SIG-M5 (cell line): Measurements from ENCODE around the gene LSP1.

Experiments
- DNase-seq: peaks from one replicate; lab custom pipeline; 2025; lab: John Stamatoyannopoulos, UW

LSP1 gene

DNA sequence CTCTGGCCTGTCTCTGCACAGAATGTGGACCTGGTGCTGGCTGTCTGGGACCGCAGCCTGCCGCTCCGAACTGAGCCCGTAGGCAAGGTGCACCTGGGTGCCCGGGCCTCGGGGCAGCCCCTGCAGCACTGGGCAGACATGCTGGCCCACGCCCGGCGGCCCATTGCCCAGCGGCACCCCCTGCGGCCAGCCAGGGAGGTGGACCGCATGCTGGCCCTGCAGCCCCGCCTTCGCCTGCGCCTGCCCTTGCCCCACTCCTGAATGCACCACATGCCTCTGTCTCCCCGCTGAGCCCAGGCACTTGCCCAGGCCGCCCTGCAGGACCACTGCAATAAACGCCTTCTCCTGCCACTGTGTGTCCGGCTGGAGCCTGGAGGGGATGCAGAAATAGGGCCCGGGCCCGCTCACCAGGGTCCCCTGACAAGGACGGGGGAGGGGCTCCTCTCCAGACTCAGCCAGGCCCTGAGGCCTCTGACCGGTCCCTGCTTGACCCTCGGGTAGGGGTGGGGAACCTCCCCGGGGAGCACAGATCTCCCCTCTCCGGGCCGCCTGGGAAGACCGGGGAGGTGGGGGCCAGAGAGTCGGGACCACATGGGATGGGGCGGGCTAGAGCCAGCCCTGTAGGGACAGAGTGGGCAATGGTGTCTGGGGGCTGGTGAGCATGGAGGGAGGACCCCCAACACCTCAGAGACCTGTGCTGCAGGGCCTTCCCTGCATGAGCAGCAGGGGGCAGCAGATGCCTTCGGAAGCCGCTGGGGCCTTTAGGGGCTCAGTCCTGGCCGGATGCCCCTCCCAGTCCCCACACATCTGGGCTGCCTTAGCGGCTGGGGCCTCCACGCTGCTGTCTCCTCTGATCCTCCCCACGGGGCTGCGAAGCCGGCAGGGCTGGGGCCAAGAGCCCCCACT, 15.5 kb upstream of the LSP1 start:
- no peak for DNase-seq

GRCh38 chr11:1838077-1838425, 14.8 kb upstream of the LSP1 start:
- no peak for DNase-seq

- DNase-seq: no peak
These were observed 14.3 kb upstream of the LSP1 start, which contains the start of gene TNNI2 for GRCh38 chr11:1838426-1839144. TSS of gene TNNI2 (plus strand) at chr11:1838981. CDS start at chr11:1839697, 716 bp downstream.

DNA sequence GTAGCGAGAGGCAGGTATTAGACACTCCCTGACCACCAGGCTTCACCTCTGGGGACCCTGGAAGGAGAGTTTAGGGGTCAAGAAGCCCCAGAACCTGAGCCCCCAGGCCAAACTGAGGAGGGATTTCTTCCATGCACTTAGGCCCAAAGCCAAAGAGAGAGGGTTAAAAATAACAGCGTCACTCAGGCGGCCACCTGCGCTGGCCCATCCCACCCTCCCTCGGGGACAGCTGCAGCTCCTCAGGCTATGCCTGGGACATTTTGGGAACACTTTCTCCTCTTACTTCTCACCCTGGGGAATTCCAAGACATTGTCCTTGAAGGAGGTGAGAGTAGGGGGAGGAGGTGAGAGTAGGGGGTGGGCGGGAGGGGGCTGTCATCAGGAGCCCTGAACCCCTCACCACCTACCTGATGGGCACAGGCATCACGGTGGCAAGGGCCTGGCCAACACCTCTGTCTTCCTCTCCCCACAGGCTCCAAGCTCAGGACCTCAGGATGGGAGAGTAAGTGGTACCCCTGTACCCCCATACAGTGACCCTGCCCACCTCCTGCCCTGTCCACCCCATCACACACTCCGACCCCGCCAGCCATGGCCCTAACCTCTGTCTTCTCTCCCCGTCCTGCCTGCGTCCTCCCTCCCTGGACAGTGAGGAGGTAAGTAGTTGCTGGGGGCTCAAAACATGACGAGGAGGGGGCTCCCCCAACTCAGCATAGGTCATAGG, 13.5 kb upstream of the LSP1 start:
- no peak for DNase-seq

GRCh38 chr11:1839924-1840779, 12.7 kb upstream of the LSP1 start:
- no peak for DNase-seq

- DNase-seq: no peak
These were observed 12.0 kb upstream of the LSP1 start for GRCh38 chr11:1840780-1841480.

DNA sequence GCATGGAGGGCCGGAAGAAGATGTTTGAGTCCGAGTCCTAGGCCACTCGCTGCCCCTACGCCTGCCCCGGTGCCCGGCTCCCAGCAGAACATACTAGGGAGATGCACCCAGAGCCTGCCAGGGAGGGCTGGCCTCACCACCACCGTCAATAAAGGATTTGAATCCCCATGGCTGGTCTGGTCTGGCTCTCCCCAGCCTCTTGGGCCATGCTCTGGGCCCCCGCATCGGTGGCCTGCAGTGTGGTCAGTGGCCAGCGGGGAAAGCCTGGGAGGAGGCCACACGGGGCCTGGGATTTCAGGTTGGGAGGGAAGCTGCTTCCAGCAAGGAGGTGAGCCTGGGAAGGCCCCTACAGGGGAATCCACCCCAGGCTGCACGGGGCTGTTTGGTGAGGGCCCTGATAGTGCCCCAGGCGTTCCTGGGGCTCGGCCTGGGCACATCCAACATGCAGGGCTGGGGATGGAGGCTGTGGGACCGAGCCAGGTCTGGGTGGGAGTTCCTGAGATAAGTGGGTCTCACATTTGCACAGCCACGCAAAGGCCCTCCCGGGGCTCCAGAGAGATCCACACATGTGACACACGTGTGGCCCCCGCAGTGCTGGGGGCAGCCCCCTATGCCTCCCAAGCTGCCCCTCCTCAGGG, 11.3 kb upstream of the LSP1 start:
- DNase-seq: no peak

DNA sequence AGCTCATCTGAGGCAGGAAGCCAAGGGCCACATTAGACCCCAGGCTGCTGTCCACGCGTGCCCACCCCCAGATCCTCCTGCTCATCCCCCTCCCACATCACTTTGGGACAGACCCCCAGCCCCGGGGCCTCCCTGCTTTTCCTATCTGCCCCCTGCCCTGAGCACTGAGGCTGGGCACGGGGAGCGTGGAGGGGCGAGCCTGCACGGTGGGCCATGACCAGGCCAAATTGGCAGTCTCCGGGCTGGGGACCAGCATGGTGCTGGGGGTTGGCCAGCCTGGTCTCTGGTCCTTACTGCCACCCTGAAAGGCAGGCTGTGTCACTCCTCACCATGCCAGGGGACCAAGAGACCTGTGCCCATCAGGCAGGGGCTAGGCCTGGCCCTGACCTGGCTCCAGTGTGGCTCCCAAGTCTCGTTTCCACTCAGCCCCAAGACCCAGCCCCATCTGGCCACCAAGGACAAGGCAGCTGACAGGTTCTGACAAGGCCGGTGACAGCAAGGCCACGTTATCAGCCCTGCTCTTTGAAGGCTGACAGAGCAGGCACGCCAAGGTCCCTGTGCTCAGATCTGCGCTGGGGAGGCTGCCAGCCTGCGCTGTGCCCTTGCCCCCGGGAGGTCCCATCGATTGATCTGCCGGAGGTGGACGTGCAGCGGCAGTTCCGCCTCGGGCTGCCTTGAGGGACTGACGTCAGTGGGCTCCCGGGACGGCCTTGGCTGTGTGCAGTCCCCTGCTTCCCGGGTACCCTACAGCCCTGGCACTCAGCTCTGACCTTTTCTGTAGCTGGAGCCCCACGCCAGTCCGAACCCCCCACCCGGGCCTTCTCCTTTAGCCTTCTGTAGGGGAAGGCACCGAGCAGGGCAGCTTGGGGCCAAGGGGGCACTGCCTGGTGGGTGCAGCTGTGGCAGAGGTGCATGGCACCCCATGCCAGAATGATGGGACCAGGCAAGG, 10.5 kb upstream of the LSP1 start:
- DNase-seq: no peak

- DNase-seq: no peak
These were observed 9.8 kb upstream of the LSP1 start for GRCh38 chr11:1843098-1843473.

DNA sequence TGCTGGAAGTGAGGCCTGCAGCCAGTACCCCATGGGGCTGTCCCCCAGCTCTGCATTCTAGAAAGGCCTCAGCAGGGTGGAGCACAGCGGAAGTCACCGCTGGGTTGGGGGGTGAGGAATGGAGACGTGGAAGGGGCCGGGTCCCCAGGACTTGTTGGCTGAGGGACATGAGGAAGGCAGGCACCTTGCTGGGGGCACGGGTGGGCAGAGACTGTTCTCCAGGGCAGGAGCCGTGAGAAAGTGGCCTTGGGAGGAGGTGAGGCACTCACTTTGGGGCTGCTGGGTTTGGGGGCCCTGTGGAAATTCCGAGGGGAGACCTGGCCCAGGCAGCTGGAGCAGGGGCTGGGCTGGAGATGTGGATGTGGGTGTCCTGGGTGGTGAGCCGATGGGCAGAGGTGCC, 9.1 kb upstream of the LSP1 start:
- DNase-seq: no peak

DNA sequence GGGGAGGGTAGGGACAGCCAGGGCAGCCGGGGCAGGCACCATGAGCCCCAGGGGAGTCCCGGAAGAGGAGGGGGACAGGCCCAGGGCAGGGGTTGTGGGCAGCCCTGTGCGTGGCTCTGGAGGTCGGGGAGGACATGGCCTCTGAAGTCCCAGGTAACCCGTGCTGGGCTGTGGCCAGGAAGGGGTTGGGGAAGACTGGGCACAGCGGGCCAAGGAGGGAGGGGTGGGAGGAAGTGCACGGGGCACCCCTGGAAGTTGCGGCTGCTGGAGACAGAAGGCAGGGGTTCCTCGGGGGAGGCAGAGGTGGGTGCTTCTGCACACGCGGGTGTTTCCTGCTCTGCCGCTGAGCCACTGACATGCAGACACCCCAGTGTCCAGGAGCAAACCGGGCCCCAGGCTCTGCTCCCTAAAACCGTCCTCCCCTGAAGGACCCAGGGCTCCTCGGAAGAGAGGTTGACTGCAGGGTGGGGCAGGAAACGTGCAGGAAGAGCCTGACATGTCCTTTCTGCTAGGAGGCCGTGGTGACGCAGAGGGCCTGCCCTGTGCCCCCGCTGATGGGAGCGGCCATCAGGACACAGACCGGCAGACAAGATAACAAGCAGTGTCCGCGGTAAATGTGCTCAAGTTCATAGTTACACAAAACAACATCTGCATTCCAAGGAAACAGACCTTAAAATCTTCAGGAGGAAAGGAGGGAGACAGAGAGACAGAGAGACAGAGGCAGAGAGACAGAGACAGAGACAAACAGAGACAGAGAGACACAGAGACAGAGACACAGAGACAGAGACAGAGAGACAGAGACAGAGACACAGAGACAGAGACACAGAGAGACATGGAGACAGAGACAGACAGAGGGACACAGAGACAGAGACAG, 8.4 kb upstream of the LSP1 start:
- no peak for DNase-seq

- no peak for DNase-seq
These were observed 7.8 kb upstream of the LSP1 start for GRCh38 chr11:1845095-1845429.

DNA sequence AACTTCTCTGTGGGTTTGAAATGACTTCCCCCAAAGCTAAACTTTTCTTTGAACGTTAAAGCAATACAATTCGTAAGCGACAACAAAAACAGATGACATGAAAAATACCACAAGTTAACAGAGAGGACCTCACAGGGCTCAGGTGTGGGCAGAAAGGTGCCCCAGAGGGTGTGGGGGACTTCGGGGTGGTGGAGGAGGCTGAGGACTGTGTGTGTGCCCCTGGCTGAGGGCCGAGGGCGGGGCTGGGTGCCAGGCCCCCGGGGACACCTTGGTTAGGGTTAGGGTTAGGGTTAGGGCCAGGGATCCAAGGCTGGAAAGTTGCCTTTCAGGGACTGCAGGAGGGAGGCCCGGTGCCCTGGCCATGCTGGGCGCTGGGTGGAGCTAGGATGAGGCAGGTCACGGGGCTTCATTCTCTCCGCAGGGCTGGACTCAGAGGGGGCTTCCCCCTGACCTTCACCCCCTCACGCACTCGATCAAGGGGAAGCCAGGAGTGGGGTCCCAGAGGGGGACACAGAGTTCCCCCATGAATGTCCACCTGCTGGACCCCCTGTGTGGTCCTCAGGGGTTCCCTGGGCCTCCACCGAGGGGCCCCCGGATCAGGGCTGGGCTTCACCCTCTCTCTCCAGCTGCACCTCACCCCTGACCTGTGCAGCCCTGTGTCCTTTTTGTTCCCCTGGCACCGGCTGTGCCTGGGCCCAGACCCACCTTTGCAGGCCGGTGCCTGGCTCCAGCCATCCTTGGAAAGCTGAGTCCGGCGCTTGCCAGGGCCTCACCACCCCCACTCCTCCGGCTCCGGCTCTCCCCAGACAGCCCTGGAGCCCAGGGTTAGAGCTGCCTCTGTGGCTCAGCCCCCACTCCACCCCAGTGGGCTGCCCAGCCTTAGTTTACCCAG, 7.1 kb upstream of the LSP1 start:
- DNase-seq: no peak

DNA sequence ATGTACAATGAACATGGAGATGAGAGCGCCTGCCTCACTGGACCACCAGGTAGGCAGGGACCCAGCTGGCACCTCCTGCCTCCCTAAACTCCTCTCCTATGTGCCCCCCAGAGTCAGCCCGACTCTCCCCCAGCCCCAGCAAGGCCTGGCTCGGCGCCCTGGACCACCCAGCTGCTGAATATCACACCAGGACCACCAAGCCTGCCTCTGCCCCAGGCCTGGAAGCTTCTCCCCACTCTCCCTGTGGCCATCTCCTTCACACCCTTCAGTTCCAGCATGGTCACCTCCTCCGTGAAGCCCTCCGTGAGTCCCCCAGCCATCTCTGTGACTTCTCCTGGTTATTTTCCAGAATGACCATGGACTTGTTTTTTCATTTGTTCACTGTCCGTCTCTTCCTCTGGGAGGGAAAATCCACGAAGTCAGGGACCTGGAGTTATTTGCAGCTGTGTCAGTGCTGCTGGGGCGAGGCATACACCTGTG, 6.4 kb upstream of the LSP1 start:
- DNase-seq: no peak

- DNase-seq: no peak
These were observed 5.7 kb upstream of the LSP1 start for GRCh38 chr11:1847006-1847735.

- DNase-seq: no peak
These were observed 4.8 kb upstream of the LSP1 start for GRCh38 chr11:1847926-1848639.
